ENCODE data around the gene CCDC137. TPM values are rescaled to one million over a fixed set of nuclear protein-coding genes. Genes with fewer than 3 reads are reported as not detected.

Gene CCDC137
- total RNA-seq, 1 donor from 2014 or later: 22.4 TPM

GRCh38 chr17:81651692-81652091, 14.8 kb upstream of the CCDC137 start:
- H2AFZ ChIP-seq (replicated peaks): no peak overlapping the region
- H3K4me1 Mint-ChIP-seq: peaks cover 15% of the 10 kb centered on the region
- H3K4me3 Mint-ChIP-seq: peak overlapping the region; percentile 4
- no peaks in the 10 kb centered on the region for H3K36me3 ChIP-seq
- H3K9me3 Mint-ChIP-seq: peaks cover 3% of the 10 kb centered on the region
- TF ChIP-seq EZH2 (IDR thresholded peaks at IDR 0.05) (no peak), EZH2phosphoT487 (IDR thresholded peaks at IDR 0.05) (no peak)
- TF ChIP-seq, protein P1, sequence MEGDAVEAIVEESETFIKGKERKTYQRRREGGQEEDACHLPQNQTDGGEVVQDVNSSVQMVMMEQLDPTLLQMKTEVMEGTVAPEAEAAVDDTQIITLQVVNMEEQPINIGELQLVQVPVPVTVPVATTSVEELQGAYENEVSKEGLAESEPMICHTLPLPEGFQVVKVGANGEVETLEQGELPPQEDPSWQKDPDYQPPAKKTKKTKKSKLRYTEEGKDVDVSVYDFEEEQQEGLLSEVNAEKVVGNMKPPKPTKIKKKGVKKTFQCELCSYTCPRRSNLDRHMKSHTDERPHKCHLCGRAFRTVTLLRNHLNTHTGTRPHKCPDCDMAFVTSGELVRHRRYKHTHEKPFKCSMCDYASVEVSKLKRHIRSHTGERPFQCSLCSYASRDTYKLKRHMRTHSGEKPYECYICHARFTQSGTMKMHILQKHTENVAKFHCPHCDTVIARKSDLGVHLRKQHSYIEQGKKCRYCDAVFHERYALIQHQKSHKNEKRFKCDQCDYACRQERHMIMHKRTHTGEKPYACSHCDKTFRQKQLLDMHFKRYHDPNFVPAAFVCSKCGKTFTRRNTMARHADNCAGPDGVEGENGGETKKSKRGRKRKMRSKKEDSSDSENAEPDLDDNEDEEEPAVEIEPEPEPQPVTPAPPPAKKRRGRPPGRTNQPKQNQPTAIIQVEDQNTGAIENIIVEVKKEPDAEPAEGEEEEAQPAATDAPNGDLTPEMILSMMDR (IDR thresholded peaks at IDR 0.05): no peak
- DNase-seq (ENCODE audit: low spot score): no peak
- peak overlapping the region; percentile 19 for H3K27ac Mint-ChIP-seq
- H3F3A ChIP-seq (ENCODE audit: low read depth): no peaks in the 10 kb centered on the region
- peaks cover 19% of the 10 kb centered on the region for H3K27me3 ChIP-seq
- H3K79me2 ChIP-seq (ENCODE audit: low read depth): no peaks in the 10 kb centered on the region
- H3K4me2 ChIP-seq: no peak overlapping the region
- H3K27me3 Mint-ChIP-seq (ENCODE audit: insufficient read depth, low read depth): peaks cover 24% of the 10 kb centered on the region
- no peaks in the 10 kb centered on the region for H3K9me3 ChIP-seq (ENCODE audit: low read depth)
- no peaks in the 10 kb centered on the region for H3K36me3 Mint-ChIP-seq
- H3K9ac ChIP-seq: no peak overlapping the region
- H3K27ac ChIP-seq: no peak overlapping the region
- no peaks in the 10 kb centered on the region for H3K4me1 ChIP-seq
- no peaks in the 10 kb centered on the region for H4K20me1 ChIP-seq (ENCODE audit: low read depth)
- no peak overlapping the region for H3K4me3 ChIP-seq

- peak overlapping the region; percentile 57 for H3K27ac Mint-ChIP-seq
- no peak for TF ChIP-seq EZH2phosphoT487 (IDR thresholded peaks at IDR 0.05)
- no peak for TF ChIP-seq EZH2 (IDR thresholded peaks at IDR 0.05)
- TF ChIP-seq, protein P1 (IDR thresholded peaks at IDR 0.05): no peak
- H3K9me3 Mint-ChIP-seq: peaks cover 3% of the 10 kb centered on the region
- peaks cover 16% of the 10 kb centered on the region for H3K27me3 Mint-ChIP-seq (ENCODE audit: insufficient read depth, low read depth)
- no peaks in the 10 kb centered on the region for H4K20me1 ChIP-seq (ENCODE audit: low read depth)
- no peaks in the 10 kb centered on the region for H3K9me3 ChIP-seq (ENCODE audit: low read depth)
- no peak overlapping the region for H3K4me3 ChIP-seq
- H3K4me1 Mint-ChIP-seq: peaks cover 15% of the 10 kb centered on the region
- DNase-seq (ENCODE audit: low spot score): no peak
- no peak overlapping the region for H2AFZ ChIP-seq (replicated peaks)
- H3K27ac ChIP-seq: no peak overlapping the region
- no peaks in the 10 kb centered on the region for H3K36me3 ChIP-seq
- H3K9ac ChIP-seq: no peak overlapping the region
- no peaks in the 10 kb centered on the region for H3F3A ChIP-seq (ENCODE audit: low read depth)
- H3K4me1 ChIP-seq: no peaks in the 10 kb centered on the region
- H3K4me3 Mint-ChIP-seq: no peak overlapping the region
- peaks cover 11% of the 10 kb centered on the region for H3K27me3 ChIP-seq
- H3K79me2 ChIP-seq (ENCODE audit: low read depth): no peaks in the 10 kb centered on the region
- H3K36me3 Mint-ChIP-seq: no peaks in the 10 kb centered on the region
- peak overlapping the region; percentile 31 for H3K4me2 ChIP-seq
These were observed 13.4 kb upstream of the CCDC137 start for GRCh38 chr17:81652906-81653771.

GRCh38 chr17:81655378-81656117, 11.0 kb upstream of the CCDC137 start:
- Histone ChIP-seq H3F3A (ENCODE audit: low read depth) (no peaks in the 10 kb centered on the region), H3K79me2 (ENCODE audit: low read depth) (no peaks in the 10 kb centered on the region), H2AFZ (replicated peaks) (no peak overlapping the region), H3K4me2 (no peak overlapping the region), H3K27ac (no peak overlapping the region), H3K4me1 (no peaks in the 10 kb centered on the region), H3K9me3 (ENCODE audit: low read depth) (no peaks in the 10 kb centered on the region), H3K4me3 (no peak overlapping the region), H4K20me1 (ENCODE audit: low read depth) (no peaks in the 10 kb centered on the region), H3K9ac (no peak overlapping the region), H3K36me3 (no peaks in the 10 kb centered on the region), H3K27me3 (no peaks in the 10 kb centered on the region)
- peak overlapping the region; percentile 13 for H3K4me3 Mint-ChIP-seq
- H3K36me3 Mint-ChIP-seq: no peaks in the 10 kb centered on the region
- peak; percentile 34 for DNase-seq (ENCODE audit: low spot score)
- peaks cover 15% of the 10 kb centered on the region for H3K4me1 Mint-ChIP-seq
- H3K27me3 Mint-ChIP-seq (ENCODE audit: insufficient read depth, low read depth): peaks cover 4% of the 10 kb centered on the region
- peak overlapping the region; percentile 25 for H3K27ac Mint-ChIP-seq
- H3K9me3 Mint-ChIP-seq: no peaks in the 10 kb centered on the region
- TF ChIP-seq EZH2 (IDR thresholded peaks at IDR 0.05) (no peak), EZH2phosphoT487 (IDR thresholded peaks at IDR 0.05) (no peak)
- TF ChIP-seq, protein P1 (IDR thresholded peaks at IDR 0.05): no peak

Measured in neural progenitor cell (in vitro differentiated cells).